ENCODE results near the gene PLAC1. TPM values are rescaled to one million over a fixed set of nuclear protein-coding genes. Genes with fewer than 3 reads are reported as not detected.

Gene PLAC1
- total and polyA plus RNA-seq, 2 of the 13 experiments (the other 11 are each of a cell fraction or from before 2014, with no cell fraction given): 0.40 to 2.7 TPM

DNA sequence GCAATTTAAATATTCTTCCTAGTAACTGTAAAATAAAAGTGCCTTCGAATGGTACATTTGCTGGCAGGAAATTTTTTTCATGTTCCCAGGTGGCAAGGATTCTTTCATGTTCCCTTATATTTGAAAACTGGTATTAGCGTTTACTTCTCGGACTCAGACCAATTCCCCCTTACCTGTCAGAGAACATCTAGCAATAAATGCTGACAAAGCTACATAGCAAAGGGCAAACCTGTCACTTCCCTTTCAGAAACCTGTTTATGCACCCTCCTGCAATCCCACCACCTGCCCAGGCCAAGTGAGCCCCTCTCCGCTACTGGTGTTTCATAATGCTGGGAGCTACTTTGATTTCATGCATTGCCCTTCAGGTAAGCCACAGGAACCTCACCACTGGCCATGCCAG is 100.1 kb downstream of the PLAC1 start (continued):
- TF ChIP-seq, protein P1, sequence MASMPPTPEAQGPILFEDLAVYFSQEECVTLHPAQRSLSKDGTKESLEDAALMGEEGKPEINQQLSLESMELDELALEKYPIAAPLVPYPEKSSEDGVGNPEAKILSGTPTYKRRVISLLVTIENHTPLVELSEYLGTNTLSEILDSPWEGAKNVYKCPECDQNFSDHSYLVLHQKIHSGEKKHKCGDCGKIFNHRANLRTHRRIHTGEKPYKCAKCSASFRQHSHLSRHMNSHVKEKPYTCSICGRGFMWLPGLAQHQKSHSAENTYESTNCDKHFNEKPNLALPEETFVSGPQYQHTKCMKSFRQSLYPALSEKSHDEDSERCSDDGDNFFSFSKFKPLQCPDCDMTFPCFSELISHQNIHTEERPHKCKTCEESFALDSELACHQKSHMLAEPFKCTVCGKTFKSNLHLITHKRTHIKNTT (CRISPR knock-in tag; IDR thresholded peaks at IDR 0.05): no peak
- TF ChIP-seq RFX1 (IDR thresholded peaks at IDR 0.05): no peak
- TF ChIP-seq, protein P2, sequence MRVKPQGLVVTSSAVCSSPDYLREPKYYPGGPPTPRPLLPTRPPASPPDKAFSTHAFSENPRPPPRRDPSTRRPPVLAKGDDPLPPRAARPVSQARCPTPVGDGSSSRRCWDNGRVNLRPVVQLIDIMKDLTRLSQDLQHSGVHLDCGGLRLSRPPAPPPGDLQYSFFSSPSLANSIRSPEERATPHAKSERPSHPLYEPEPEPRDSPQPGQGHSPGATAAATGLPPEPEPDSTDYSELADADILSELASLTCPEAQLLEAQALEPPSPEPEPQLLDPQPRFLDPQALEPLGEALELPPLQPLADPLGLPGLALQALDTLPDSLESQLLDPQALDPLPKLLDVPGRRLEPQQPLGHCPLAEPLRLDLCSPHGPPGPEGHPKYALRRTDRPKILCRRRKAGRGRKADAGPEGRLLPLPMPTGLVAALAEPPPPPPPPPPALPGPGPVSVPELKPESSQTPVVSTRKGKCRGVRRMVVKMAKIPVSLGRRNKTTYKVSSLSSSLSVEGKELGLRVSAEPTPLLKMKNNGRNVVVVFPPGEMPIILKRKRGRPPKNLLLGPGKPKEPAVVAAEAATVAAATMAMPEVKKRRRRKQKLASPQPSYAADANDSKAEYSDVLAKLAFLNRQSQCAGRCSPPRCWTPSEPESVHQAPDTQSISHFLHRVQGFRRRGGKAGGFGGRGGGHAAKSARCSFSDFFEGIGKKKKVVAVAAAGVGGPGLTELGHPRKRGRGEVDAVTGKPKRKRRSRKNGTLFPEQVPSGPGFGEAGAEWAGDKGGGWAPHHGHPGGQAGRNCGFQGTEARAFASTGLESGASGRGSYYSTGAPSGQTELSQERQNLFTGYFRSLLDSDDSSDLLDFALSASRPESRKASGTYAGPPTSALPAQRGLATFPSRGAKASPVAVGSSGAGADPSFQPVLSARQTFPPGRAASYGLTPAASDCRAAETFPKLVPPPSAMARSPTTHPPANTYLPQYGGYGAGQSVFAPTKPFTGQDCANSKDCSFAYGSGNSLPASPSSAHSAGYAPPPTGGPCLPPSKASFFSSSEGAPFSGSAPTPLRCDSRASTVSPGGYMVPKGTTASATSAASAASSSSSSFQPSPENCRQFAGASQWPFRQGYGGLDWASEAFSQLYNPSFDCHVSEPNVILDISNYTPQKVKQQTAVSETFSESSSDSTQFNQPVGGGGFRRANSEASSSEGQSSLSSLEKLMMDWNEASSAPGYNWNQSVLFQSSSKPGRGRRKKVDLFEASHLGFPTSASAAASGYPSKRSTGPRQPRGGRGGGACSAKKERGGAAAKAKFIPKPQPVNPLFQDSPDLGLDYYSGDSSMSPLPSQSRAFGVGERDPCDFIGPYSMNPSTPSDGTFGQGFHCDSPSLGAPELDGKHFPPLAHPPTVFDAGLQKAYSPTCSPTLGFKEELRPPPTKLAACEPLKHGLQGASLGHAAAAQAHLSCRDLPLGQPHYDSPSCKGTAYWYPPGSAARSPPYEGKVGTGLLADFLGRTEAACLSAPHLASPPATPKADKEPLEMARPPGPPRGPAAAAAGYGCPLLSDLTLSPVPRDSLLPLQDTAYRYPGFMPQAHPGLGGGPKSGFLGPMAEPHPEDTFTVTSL (CRISPR knock-in tag; IDR thresholded peaks at IDR 0.05; ENCODE audit: borderline replicate concordance): no peak
- TF ChIP-seq NR2F6 (IDR thresholded peaks at IDR 0.05): no peak
- TF ChIP-seq NR2F6 (CRISPR knock-in tag; IDR thresholded peaks at IDR 0.05): no peak

DNA sequence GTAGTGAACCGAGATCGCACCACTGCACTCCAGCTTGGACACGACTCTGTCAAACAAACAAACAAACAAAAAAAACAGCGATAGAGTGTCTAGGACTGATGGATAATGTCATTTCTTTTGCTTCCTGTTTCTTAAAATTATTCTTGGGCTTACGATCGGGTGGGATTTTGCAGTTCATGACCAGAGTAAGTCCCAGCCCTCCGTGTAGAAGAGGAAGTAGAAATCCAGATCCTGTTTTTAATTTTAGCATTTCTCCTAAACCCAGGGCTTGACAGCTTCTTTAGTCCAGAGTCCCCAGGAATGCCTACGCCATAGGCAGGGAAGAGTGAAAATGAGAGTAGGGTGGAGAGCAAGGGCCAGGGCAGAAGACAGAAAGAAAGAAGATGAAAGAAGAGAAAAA is 104.0 kb downstream of the PLAC1 start:
- H2AFZ ChIP-seq (ENCODE audit: low read length): no peak overlapping the region
- H3K36me3 ChIP-seq (replicated peaks in 1 of 2; ENCODE audit: control insufficient read depth in 1 of 2, insufficient read depth in 2 of 2, low read length in 2 of 2): no peaks in the 10 kb centered on the region
- FAIRE-seq (no peak), ATAC-seq (no peak), DNase-seq (ENCODE audit: low spot score) (no peak)
- no peaks in the 10 kb centered on the region for H3K4me1 ChIP-seq (ENCODE audit: insufficient read depth, low read length)
- no peaks in the 10 kb centered on the region for H3K79me2 ChIP-seq (ENCODE audit: insufficient read depth, low read length)
- no peak overlapping the region for H3K9ac ChIP-seq (ENCODE audit: insufficient read depth, low read depth, low read length)
- ChIA-PET POLR2A (no interaction called here), CTCF (ENCODE audit: low intra/inter-chr PET ratio, low total read pairs) (no interaction called here)
- 34% methylated on average over 8 of the region's 8 CpGs for WGBS (ENCODE audit: low lambda C conversion rate)
- H3K27ac ChIP-seq (ENCODE audit: extremely low read length, insufficient read depth, low read length): no peak overlapping the region
- no peaks in the 10 kb centered on the region for H3K9me3 ChIP-seq (ENCODE audit: low read length)
- no peaks in the 10 kb centered on the region for H3K27me3 ChIP-seq (ENCODE audit: control insufficient read depth in 1 of 2, insufficient read depth in 2 of 2, low read length in 2 of 2)
- no peak overlapping the region for H3K4me3 ChIP-seq (replicated peaks in 1 of 3; ENCODE audit: insufficient read depth in 1 of 3, low read depth in 2 of 3, low read length in 3 of 3)
- BruUV-seq (replicated peaks): no TSS peak
- no peak overlapping the region for H3K4me2 ChIP-seq (ENCODE audit: low read depth, low read length)
- in situ Hi-C loops (cut with HindIII; ENCODE audit: extremely low pct_ligation_motif_present, low pct_unique_long_range_greater_than_20kb) (no loop called here), intact Hi-C loops (cut with micrococcal nuclease; ENCODE audit: unreplicated experiment) (no loop called here)
- H4K20me1 ChIP-seq (ENCODE audit: insufficient read depth, low read length): no peaks in the 10 kb centered on the region
- TF ChIP-seq CBFB (CRISPR knock-in tag; IDR thresholded peaks at IDR 0.05): no peak
- TF ChIP-seq CEBPG (CRISPR knock-in tag; IDR thresholded peaks at IDR 0.05): no peak
- no peak for TF ChIP-seq HOXD1 (CRISPR knock-in tag; IDR thresholded peaks at IDR 0.05)
- TF ChIP-seq MAF1 (CRISPR knock-in tag; IDR thresholded peaks at IDR 0.05; ENCODE audit: borderline replicate concordance): no peak

Measured in HepG2 (cell line).